Chondrocyte (in vitro differentiated cells): Measurements from ENCODE around the gene ADAMTS3. TPM values are rescaled to one million over a fixed set of nuclear protein-coding genes. Genes with fewer than 3 reads are reported as not detected.

ENCODE experiments used
- DNase-seq: peaks from one replicate; pipeline ENCODE4 v3.0.0; 2021; ENCODE audit warnings: mixed read lengths, low spot score
- H3K27ac Mint-ChIP-seq: one replicate; pipeline ENCODE4 v1.8.0; 2021; ENCODE audit warnings: mild to moderate bottlenecking, moderate library complexity, mixed read lengths; ENCODE audit not compliant: unreplicated experiment
- H3K27me3 Mint-ChIP-seq: 2 replicates; pipeline ENCODE4 v1.8.0; 2021; ENCODE audit warnings: low read depth, mixed read lengths
- H3K36me3 Mint-ChIP-seq: 2 replicates; pipeline ENCODE4 v1.8.0; 2021; ENCODE audit warnings: low read depth, mixed read lengths
- H3K4me1 Mint-ChIP-seq: 2 replicates; pipeline ENCODE4 v1.8.0; 2021; ENCODE audit warnings: low read depth, mild to moderate bottlenecking, mixed read lengths
- H3K4me3 Mint-ChIP-seq: one replicate; pipeline ENCODE4 v1.8.0; 2021; ENCODE audit warnings: mild to moderate bottlenecking, moderate library complexity, mixed read lengths; ENCODE audit not compliant: unreplicated experiment
- H3K9me3 Mint-ChIP-seq: 2 replicates; pipeline ENCODE4 v1.8.0; 2021; ENCODE audit warnings: low read depth, mixed read lengths
- total RNA-seq: library from RNA; stranded (reverse); gene quantifications from 3 replicates; pipeline ENCODE4 v1.2.1, GENCODE V29; 2021
- TF ChIP-seq, protein P1 (sequence below): fragments of 200-600 bp; sonication (generic); IDR thresholded peaks from 2 replicates; pipeline ENCODE4 v1.5.0; 2021; ENCODE audit warnings: antibody characterized with exemption, mild to moderate bottlenecking, moderate library complexity

Gene ADAMTS3
- total RNA-seq, 1 donor from 2014 or later, result 0.60 TPM

DNA sequence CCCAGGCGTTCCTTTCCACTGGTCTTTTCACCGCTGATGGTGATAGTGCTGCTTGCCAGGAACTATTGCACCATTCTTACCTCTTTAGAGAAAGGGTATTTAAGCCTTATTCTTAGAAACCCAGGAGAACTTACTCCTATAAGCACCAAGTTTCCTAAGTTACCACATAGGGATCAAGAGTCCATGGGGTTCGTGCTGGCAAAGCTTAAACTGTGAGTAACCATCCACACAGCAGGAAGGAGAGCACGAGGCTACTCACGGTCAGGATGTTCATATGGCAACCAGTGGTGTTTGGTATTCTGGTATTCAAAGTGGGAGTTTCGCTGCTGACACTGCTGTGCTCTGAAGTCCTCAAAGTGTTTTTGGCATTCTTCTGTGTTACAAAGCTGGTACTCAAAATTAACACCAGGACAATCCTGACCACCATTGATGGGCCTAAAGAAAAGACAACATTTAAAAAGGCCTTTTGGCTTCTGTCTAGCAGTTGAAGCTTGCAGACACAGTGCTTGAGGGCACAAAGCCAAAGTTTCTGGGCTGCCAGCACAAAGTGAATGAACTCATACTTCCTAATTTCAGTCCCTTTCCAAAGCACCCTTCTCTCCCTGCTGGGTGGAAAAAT is 256.9 kb downstream of the ADAMTS3 start:
- H3K4me3 Mint-ChIP-seq, result no peak overlapping the region
- TF ChIP-seq, protein P1, sequence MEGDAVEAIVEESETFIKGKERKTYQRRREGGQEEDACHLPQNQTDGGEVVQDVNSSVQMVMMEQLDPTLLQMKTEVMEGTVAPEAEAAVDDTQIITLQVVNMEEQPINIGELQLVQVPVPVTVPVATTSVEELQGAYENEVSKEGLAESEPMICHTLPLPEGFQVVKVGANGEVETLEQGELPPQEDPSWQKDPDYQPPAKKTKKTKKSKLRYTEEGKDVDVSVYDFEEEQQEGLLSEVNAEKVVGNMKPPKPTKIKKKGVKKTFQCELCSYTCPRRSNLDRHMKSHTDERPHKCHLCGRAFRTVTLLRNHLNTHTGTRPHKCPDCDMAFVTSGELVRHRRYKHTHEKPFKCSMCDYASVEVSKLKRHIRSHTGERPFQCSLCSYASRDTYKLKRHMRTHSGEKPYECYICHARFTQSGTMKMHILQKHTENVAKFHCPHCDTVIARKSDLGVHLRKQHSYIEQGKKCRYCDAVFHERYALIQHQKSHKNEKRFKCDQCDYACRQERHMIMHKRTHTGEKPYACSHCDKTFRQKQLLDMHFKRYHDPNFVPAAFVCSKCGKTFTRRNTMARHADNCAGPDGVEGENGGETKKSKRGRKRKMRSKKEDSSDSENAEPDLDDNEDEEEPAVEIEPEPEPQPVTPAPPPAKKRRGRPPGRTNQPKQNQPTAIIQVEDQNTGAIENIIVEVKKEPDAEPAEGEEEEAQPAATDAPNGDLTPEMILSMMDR, result no peak
- H3K27me3 Mint-ChIP-seq, result no peaks in the 10 kb centered on the region
- peaks cover 32% of the 10 kb centered on the region for H3K4me1 Mint-ChIP-seq
- no peaks in the 10 kb centered on the region for H3K9me3 Mint-ChIP-seq
- peak overlapping the region; percentile 85 for H3K27ac Mint-ChIP-seq
- no peaks in the 10 kb centered on the region for H3K36me3 Mint-ChIP-seq
- no peak for DNase-seq

DNA sequence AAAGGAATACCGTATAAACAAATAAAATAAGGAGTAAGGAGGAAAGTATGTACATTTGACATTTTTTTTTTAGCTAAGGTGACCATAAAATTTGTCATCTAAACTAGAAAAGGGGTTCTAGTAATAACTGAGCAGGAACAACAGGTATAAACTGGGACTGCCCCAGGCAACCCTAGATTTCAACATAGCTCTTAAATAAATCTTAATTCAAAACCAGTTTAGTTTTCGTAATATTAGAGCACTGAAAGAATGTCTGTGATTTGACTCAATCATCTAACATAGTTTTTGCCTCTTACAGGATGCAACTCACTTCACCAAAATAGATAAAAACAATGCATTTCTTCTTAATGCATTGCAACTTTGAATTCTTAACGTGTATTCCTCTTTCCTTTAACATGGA is 257.7 kb downstream of the ADAMTS3 start:
- H3K36me3 Mint-ChIP-seq, result no peaks in the 10 kb centered on the region
- no peak for DNase-seq
- H3K27me3 Mint-ChIP-seq, result no peaks in the 10 kb centered on the region
- H3K4me1 Mint-ChIP-seq, result peaks cover 32% of the 10 kb centered on the region
- no peaks in the 10 kb centered on the region for H3K9me3 Mint-ChIP-seq
- TF ChIP-seq, protein P1, result no peak
- no peak overlapping the region for H3K4me3 Mint-ChIP-seq
- no peak overlapping the region for H3K27ac Mint-ChIP-seq

DNA sequence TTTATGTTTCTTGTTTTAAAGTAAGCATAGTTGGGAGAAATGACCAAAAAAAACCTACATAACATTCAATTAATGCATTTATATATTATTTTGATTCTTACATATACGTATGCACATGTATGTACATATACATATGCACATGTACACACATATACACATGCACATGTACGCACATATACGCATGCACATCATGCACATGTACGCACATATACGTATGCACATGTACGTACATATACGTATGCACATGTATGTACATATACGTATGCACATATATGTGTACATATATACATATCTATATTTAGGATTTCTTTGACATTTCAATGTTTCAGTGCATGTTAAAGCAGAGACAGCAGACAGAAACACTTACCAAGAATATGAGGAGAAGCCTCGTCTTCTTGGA is 263.4 kb downstream of the ADAMTS3 start:
- DNase-seq, result no peak
- Mint-ChIP-seq H3K27me3 (no peaks in the 10 kb centered on the region), H3K4me3 (no peak overlapping the region), H3K4me1 (no peaks in the 10 kb centered on the region), H3K9me3 (no peaks in the 10 kb centered on the region), H3K27ac (no peak overlapping the region), H3K36me3 (no peaks in the 10 kb centered on the region)
- TF ChIP-seq, protein P1, result no peak

DNA sequence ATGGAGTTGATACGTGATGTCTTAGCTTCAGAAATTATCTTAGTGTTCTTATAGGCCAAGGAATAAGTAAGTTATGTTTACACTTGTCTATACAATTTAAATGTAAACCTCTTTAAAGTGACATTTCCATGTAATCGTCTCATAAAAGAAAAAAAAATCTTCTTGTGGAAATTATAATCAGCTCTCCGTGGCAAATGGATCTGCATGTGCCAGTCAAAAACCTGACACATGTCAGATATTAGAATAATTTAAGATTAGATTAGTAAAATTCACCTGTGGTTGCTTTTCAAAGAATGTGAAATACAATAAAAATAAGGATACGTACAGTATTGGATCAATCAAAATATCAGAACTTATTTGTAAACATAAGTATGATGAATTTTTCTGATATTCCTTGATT is 263.9 kb downstream of the ADAMTS3 start:
- Mint-ChIP-seq H3K9me3 (no peaks in the 10 kb centered on the region), H3K27me3 (no peaks in the 10 kb centered on the region), H3K27ac (no peak overlapping the region), H3K36me3 (no peaks in the 10 kb centered on the region), H3K4me1 (no peaks in the 10 kb centered on the region), H3K4me3 (no peak overlapping the region)
- TF ChIP-seq, protein P1, result no peak
- no peak for DNase-seq

DNA sequence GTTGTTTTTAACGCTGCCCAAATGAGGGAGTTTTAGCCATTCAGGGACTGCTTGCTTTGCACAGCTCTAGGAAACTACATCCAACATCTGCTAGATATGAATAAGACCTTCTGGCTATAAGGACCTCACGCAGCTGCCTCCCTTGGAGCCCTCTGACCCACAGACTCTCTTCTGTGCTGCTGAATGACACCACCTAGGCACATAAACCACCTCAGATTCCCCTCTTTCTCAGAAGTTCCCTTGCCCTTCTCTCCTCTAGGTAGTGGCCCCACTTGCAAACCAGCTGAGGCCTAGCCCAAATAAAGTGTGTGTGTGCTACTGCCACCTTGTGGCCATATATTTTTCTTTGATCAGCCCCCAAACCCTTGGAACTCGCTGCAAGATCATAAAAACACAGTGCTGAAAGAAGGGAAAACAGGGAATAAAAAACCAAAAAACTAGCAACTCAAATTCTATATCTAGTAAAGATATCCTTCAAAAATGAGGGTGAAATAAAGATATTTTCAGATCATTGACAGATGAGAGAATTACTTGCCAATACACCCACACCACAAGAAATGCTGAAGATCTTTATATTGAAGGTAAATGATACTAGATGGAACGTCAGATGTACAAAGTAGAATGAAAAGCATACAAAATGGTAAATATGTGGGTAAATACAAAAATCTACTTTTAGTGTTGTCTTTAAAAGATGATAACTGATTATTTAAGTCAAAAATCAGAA is 265.9 kb downstream of the ADAMTS3 start:
- Mint-ChIP-seq H3K4me1 (no peaks in the 10 kb centered on the region), H3K9me3 (no peaks in the 10 kb centered on the region), H3K27me3 (no peaks in the 10 kb centered on the region), H3K36me3 (no peaks in the 10 kb centered on the region), H3K4me3 (no peak overlapping the region), H3K27ac (no peak overlapping the region)
- TF ChIP-seq, protein P1, result peak; percentile 89
- DNase-seq, result no peak
